SK-N-SH treated with all-trans-retinoic acid at 6 μM for 48 hours (cell line): ENCODE data around the gene USP17L17.
"Not testable (repeated sequence)": the region's sequence is repeated elsewhere in the genome, so short reads cannot be mapped to it uniquely, and the experiment has no call there.

Experiments used
- SNAI2 ChIP-seq: fragments of 250-450 bp; sonication (Bioruptor Pico); IDR thresholded peaks from 2 replicates; pipeline ENCODE4 v1.5.0; 2020; ENCODE audit warnings: mild to moderate bottlenecking, moderate library complexity
- ZC3H10 ChIP-seq: fragments of 250-450 bp; sonication (Bioruptor Pico); IDR thresholded peaks from 2 replicates; pipeline ENCODE4 v1.5.1; 2021; ENCODE audit warnings: mild to moderate bottlenecking, moderate library complexity
- ZNF70 ChIP-seq: fragments of 450-650 bp; formaldehyde crosslinking; IDR thresholded peaks from 2 replicates; pipeline ENCODE4 v1.5.0; 2020; ENCODE audit warnings: mild to moderate bottlenecking, moderate library complexity

DNA sequence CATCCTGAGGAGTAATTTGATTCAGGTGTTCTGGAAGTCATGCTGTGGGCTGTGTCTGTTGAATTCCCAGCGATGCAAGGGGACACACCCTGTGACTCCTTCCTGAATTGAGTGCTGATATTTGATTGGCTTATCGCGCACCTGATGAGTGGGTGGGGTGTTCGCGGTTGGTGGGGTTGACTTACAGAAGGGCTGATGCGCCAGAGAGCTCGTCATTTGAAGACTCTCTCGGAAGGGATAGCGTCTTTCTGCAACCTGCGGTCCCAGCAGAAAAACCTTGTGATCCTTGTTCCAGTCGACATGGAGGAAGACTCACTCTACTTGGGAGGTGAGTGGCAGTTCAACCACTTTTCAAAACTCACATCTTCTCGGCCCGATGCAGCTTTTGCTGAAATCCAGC lies 18.9 kb downstream of the USP17L17 start, which contains the start of gene USP17L21:
- TF ChIP-seq ZNF70; SNAI2 (CRISPR knock-in tag); ZC3H10: not testable (repeated sequence)
